C4-2B (cell line): ENCODE data around the gene MYCBPAP.

ENCODE experiments used
- CTCF ChIP-seq: fragments of 450-650 bp; conservative IDR thresholded peaks from 2 replicates; pipeline ENCODE4 v1.5.1; 2017; ENCODE audit warnings: mild to moderate bottlenecking
- ZFX ChIP-seq: fragments of 450-650 bp; IDR thresholded peaks from 2 replicates; pipeline ENCODE4 v1.6.1; 2017

- TF ChIP-seq CTCF, result no peak
- TF ChIP-seq ZFX, result no peak
Observed at GRCh38 chr17:50469671-50470305, 38.5 kb upstream of the MYCBPAP start.
